PFSK-1 (cell line): ENCODE measurements around the gene BRME1.

Source experiments
- POLR2AphosphoS5 ChIP-seq: IDR thresholded peaks from 2 replicates; pipeline ENCODE4 v1.6.1; 2012; ENCODE audit warnings: low read depth, mild to moderate bottlenecking, control low read depth, low read length, moderate library complexity
- TAF1 ChIP-seq: IDR thresholded peaks from 2 replicates; pipeline ENCODE4 v1.6.1; 2012; ENCODE audit warnings: low read length, control low read depth, borderline replicate concordance; ENCODE audit not compliant: insufficient read depth
- TF ChIP-seq, protein P1 (sequence below), 2 experiments: IDR thresholded peaks; 2 replicates each; pipeline versions ENCODE4 v1.6.1 to v1.8.0; 2011 to 2012; ENCODE audit warnings: low read depth in 2 of 2, low read length in 2 of 2, control low read depth in 1 of 2, inconsistent platforms in 1 of 2, mild to moderate bottlenecking in 1 of 2, moderate library complexity in 1 of 2; ENCODE audit not compliant: insufficient read depth in 1 of 2

DNA sequence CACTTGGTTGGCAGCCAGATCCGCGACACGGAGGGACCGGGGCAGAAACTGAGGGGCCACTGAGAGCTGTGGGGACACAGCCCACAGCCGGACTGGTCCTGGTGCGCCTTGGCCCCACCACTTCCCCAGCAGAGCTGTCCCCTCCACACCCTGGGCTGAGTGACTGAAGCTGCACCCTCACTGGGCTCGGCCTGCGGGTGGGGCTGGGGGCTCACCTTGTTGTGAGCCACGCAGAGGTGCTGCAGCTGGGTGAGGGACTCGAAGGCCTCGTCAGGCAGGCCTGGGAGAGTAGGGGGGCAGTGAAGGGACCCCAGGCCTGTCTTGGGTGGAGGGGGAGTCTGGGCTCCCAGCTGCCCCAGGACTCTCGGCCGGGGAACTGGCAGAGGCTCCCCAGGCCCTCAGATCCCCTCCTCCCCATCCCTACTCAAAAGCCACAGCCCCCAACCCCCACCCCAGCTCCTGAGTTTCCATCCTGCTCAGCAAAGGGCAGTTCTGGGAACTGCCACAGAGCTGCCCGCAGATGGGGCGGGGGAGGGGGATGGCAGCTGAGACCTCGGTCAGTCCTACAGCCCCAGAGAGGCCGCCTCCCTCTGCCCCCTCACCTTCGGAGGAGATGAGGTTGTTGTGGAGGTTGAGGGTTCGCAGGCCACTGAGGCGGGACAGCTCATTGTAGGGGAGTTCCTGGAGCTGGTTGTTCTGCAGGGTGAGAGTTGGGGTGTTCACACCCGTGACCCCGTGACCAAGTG, 30.0 kb upstream of the BRME1 start:
- TF ChIP-seq, protein P1, sequence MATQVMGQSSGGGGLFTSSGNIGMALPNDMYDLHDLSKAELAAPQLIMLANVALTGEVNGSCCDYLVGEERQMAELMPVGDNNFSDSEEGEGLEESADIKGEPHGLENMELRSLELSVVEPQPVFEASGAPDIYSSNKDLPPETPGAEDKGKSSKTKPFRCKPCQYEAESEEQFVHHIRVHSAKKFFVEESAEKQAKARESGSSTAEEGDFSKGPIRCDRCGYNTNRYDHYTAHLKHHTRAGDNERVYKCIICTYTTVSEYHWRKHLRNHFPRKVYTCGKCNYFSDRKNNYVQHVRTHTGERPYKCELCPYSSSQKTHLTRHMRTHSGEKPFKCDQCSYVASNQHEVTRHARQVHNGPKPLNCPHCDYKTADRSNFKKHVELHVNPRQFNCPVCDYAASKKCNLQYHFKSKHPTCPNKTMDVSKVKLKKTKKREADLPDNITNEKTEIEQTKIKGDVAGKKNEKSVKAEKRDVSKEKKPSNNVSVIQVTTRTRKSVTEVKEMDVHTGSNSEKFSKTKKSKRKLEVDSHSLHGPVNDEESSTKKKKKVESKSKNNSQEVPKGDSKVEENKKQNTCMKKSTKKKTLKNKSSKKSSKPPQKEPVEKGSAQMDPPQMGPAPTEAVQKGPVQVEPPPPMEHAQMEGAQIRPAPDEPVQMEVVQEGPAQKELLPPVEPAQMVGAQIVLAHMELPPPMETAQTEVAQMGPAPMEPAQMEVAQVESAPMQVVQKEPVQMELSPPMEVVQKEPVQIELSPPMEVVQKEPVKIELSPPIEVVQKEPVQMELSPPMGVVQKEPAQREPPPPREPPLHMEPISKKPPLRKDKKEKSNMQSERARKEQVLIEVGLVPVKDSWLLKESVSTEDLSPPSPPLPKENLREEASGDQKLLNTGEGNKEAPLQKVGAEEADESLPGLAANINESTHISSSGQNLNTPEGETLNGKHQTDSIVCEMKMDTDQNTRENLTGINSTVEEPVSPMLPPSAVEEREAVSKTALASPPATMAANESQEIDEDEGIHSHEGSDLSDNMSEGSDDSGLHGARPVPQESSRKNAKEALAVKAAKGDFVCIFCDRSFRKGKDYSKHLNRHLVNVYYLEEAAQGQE (IDR thresholded peaks at IDR 0.05; ENCODE audit: insufficient read depth in 1 of 2, low read depth in 2 of 2, low read length in 2 of 2): no peak
- TF ChIP-seq POLR2AphosphoS5: no peak
- no peak for TF ChIP-seq TAF1
